ENCODE data around the gene AMACR.
A peak's percentile ranks its signal among the peaks of the same experiment; 100 is the strongest.

The AMACR gene

GRCh38 chr5:34001241-34001841 lies 6.5 kb downstream of the AMACR start:
- TF ChIP-seq CTCF (IDR thresholded peaks at IDR 0.05; ENCODE audit: insufficient read depth, low read depth, low read length, missing control alignments): no peak
- no peak overlapping the region for H3K4me3 ChIP-seq (ENCODE audit: low read length)
- peak; percentile 73 for DNase-seq (ENCODE audit: low read depth)

GRCh38 chr5:33999978-34000377 lies 7.9 kb downstream of the AMACR start:
- no peak overlapping the region for H3K4me3 ChIP-seq (ENCODE audit: low read length)
- no peak for TF ChIP-seq CTCF (IDR thresholded peaks at IDR 0.05; ENCODE audit: insufficient read depth, low read depth, low read length, missing control alignments)
- no peak for DNase-seq (ENCODE audit: low read depth)

GRCh38 chr5:33997331-33997983 lies 10.4 kb downstream of the AMACR start:
- H3K4me3 ChIP-seq (ENCODE audit: low read length): no peak overlapping the region
- DNase-seq (ENCODE audit: low read depth): peak; percentile 68
- TF ChIP-seq CTCF (IDR thresholded peaks at IDR 0.05; ENCODE audit: insufficient read depth, low read depth, low read length, missing control alignments): peak; percentile 80

- no peak overlapping the region for H3K4me3 ChIP-seq (ENCODE audit: low read length)
- TF ChIP-seq CTCF (IDR thresholded peaks at IDR 0.05; ENCODE audit: insufficient read depth, low read depth, low read length, missing control alignments): no peak
- DNase-seq (ENCODE audit: low read depth): no peak
Observed at GRCh38 chr5:33995865-33996264, 12.0 kb downstream of the AMACR start.

GRCh38 chr5:33994845-33995244 lies 13.0 kb downstream of the AMACR start:
- DNase-seq (ENCODE audit: low read depth): peak; percentile 54
- TF ChIP-seq CTCF (IDR thresholded peaks at IDR 0.05; ENCODE audit: insufficient read depth, low read depth, low read length, missing control alignments): peak; percentile 22
- H3K4me3 ChIP-seq (ENCODE audit: low read length): no peak overlapping the region

GRCh38 chr5:33992864-33993263 lies 15.0 kb downstream of the AMACR start:
- DNase-seq (ENCODE audit: low read depth): no peak

More at GRCh38 chr5:33992864-33993263, 15.0 kb downstream of the AMACR start:
- TF ChIP-seq CTCF (IDR thresholded peaks at IDR 0.05; ENCODE audit: insufficient read depth, low read depth, low read length, missing control alignments): no peak
- H3K4me3 ChIP-seq (ENCODE audit: low read length): no peak overlapping the region

Measured in epithelial cell of esophagus (primary cell).